HG02840 (cell line): ENCODE data around the gene MTHFR.

ENCODE experiments used
- ATAC-seq: cut with Tn5 transposase; IDR thresholded peaks from one replicate; pipeline ENCODE4 v1.9.1; 2021; ENCODE audit warnings: mild to moderate bottlenecking, moderate library complexity, moderate number of reproducible peaks; ENCODE audit not compliant: unreplicated experiment, low FRiP score

The MTHFR gene

GRCh38 chr1:11805422-11806306 lies at the start of gene MTHFR, which contains the start of gene CLCN6:
TSS of gene MTHFR (minus strand) at chr1:11805964. CDS start at chr1:11803116, 2,848 bp downstream.
TSS of gene CLCN6 (plus strand) at chr1:11806191. CDS start at chr1:11806263, 72 bp downstream.
- peak; percentile 87 for ATAC-seq

DNA sequence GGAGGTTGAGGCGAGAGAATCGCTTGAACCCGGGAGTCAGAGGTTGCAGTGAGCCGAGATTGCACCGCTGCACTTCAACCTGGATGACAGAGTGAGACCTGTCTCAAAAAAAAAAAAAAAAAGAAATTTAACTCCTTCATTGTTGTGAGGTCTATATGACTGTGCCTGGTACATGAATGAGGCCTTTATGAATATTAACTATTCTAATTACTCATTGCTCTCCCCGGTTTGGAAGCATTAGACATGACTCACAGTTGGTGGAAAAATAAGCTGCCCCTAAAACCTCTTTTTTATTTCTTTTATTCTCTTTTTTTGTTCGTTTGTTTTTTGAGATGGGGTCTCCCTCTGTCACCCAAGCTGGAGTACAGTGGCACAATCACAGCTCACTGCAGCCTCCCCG lies 49.7 kb upstream of the MTHFR start:
- no peak for ATAC-seq

GRCh38 chr1:11854519-11854918 lies 48.8 kb upstream of the MTHFR start:
- ATAC-seq = no peak

GRCh38 chr1:11851180-11851579 lies 45.4 kb upstream of the MTHFR start:
- no peak for ATAC-seq

DNA sequence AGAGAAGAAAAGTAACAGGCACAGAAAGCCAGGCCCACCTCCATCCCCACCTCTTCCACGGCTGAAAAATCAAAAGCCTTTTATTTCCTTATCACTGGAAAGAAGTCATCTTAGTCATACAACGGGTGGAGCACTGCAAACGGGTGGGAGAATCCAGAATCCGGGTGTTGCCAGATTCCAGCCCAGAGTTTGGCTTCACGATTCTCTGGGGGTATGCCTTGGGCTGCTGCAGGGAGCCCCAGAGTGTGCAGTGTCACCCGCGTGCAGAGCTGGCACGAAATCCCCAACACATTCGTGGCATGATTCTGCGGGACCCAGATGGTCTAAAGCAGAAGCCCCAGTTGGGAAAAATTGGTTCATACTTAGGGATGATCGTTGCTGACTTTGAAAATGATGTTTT lies 44.4 kb upstream of the MTHFR start:
- no peak for ATAC-seq

DNA sequence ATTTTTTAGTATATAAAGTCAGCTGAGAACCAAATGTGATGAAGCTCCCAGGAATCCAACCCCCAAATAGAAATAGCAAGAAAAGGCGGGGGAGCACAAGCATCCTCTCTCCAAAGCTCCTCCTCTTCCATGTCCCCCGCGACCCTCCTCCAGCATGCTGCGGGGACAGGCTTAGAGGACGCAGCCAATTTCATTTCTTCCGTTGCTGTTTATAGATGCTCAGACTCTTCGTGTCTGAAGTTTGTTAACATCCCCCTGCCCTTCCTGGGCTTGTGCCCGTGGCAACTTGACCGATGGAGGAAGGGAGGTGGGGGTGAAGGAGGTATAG lies 42.6 kb upstream of the MTHFR start:
- ATAC-seq = no peak

DNA sequence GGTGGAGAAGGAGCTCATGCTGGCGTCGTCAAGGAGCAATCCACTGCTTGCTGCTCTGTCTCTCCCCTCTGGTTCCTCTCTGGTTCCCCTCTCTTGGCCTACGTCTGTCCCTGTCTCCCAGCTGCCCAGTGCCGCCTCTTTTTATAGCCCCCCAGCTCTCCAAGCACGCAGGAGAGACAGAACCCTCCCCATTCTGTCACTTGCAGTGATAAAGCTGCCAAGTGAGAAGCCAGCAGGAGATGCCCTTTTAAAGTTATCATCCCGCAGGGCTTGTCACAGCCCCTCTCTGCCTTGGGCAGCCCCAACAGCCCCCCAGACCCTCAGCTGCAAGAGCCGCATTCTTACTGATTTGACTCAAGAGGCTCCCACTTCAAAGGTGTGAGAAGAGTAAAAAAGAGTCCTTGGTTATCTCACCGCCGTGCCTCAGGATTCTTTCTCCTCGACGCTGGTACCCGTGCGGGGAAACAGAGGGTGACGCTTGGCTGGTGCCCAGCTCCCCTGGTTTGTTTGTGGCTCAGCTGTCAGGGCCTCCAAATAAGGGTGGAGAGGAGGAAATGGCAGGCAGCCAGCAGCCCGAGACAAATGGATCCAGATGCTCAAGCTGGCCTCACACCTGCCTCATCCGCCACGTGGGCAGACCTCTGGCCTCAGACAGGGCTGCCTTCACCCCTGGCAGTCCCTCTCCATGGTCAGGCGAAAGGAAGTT lies 42.1 kb upstream of the MTHFR start, which contains the start of gene NPPA:
NPPA (minus strand) TSS at position 117 of the 706 bp plus-strand sequence; CDS start at position 18, 99 bp downstream.
- ATAC-seq = no peak

DNA sequence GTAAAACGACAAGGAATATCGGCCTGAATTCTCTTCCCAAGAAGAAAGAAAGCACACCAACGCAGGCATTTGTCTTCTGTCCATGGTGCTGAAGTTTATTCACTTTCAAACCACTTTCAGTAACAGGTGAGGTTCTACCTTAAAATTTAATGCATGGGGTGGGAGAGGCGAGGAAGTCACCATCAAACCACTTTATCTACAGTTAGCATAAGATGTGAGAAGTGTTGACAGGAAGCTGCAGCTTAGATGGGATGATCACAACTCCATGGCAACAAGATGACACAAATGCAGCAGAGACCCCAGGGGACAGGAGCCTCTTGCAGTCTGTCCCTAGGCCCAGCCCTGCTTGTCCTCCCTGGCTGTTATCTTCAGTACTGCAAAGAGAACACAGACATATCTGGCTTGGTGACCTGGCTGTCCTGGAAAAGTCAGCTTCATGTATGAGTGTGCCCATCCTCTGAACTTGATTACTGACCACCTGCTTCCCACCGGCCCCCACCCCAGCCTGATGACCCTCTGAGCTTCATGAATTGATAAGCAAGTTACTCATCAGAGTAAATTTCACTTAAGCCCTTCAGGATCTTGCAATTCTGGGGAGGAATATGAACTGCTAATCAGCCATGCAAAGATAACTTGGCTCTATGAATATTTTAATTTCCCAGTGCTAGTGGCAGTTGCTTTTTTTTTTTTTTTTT lies 40.0 kb upstream of the MTHFR start:
- no peak for ATAC-seq

- ATAC-seq = no peak
Observed at GRCh38 chr1:11842154-11843041, 36.6 kb upstream of the MTHFR start.

- no peak for ATAC-seq
Observed at GRCh38 chr1:11841245-11842153, 35.7 kb upstream of the MTHFR start.

- ATAC-seq = no peak
Observed at GRCh38 chr1:11839727-11840705, 34.3 kb upstream of the MTHFR start.

DNA sequence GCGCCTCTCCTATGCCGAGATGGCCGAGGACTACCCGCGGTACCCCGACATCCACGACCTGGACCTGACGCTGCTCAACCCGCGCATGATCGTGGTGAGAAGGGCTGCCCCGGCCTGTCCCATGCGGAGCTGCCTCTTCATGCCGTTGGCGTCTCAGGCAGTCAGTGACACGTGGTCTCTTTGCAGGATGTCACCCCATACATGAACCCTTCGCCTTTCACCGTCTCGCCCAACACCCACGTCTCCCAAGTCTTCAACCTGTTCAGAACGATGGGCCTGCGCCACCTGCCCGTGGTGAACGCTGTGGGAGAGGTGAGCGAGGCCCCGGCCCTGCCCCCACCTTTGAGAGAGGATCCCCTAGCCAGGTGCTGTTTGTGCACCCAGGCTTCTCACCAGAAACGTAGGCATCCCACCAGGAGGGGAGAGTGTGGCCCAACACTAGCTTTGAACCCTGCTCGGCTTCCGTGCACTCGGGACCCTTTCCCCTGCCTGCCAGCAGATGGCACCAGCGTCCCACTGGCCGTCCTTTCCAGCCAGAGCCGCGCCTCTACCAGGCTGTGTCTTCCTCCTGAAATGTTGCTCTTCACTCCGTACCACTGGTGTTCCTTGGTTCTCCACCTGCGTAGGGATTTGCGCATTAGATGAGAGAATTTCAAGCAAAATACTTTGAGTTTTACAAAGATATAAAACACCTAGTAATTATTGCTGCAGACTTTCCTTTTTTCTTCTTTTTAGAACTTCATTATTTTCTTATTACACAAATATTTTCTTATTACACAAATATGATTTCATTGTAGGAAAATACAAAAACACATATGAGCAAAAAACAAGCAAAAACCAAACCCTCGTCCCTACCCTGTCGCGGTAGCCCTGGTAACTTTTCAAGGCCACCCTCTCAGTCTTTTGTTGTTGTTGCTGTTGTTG lies 32.8 kb upstream of the MTHFR start:
- no peak for ATAC-seq

DNA sequence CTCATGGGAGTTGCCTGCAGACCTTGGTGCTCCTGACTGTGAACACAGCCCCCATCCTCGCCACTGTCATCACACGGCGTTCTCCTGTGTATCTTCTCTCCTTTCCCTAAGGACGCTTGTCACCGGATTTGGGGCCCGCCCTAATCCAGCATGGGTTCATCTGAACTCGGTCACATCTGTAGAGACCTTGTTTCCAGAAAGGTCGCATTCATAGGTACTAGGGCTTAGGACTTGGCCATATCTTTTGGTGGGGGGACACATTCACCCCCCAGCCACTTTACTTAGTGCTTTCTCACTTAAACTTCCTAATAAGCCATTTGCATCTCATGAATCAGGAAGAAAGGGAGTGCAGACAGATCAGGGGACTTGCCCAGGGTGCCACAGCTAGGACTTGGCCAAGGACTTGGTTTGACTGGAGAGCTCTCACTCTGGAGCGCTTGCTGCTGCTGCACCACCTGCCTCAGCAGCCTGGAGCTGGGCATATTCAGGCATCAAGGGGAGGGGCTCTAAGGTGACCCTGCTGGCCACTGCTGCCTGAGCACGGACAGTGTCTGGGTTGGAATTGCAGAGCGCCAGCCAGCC lies 32.1 kb upstream of the MTHFR start:
- no peak for ATAC-seq

- no peak for ATAC-seq
Observed at GRCh38 chr1:11836955-11837766, 31.4 kb upstream of the MTHFR start.

DNA sequence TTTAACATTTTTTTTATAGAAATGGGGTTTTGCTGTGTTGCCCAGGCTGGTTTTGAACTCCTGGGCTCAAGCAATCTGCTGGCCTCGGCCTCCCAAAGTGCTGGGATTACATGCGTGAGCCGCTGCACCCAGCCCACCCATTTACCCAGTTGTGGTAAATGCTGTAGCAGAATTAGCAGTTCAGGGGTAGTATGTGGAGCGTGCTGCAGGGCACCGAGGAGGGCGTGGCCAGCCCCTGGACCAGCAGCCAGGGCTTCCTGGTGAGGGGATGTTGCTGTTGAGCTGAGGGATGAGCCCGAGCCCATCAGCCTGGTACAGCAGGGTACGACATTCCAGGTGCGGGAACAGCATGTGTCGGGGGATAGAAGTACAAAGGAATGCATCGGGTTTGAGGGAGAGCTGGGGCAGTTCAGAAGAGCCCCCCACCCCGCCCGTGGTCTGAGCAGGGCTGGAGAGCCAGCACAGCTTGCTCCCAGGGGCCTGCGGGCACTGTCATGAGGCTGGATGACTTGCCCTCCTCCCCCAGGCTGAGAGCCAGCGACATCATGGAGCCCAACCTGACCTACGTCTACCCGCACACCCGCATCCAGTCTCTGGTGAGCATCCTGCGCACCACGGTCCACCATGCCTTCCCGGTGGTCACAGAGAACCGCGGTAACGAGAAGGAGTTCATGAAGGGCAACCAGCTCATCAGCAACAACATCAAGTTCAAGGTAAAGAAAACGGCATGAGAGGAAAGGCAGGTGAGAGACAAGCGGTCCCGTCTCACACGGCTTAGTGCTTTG lies 29.9 kb upstream of the MTHFR start:
- no peak for ATAC-seq
